ENCODE data around the gene DHX38.

Gene DHX38

GRCh38 chr16:72084445-72084844 is 9.2 kb upstream of the DHX38 start:
- no peak for DNase-seq

GRCh38 chr16:72085002-72085401 is 8.6 kb upstream of the DHX38 start:
- DNase-seq: no peak

- no peak for DNase-seq
Measured at GRCh38 chr16:72091217-72091616, 2.4 kb upstream of the DHX38 start.

- no peak for DNase-seq
Measured at GRCh38 chr16:72092832-72093447, 707 bp upstream of the DHX38 start.

GRCh38 chr16:72094266-72094610 is 591 bp downstream of the DHX38 start:
- no peak for DNase-seq

GRCh38 chr16:72098936-72099335 is 5.3 kb downstream of the DHX38 start:
- DNase-seq: no peak

GRCh38 chr16:72099377-72099818 is 5.8 kb downstream of the DHX38 start:
- DNase-seq: no peak

GRCh38 chr16:72101195-72101594 is 7.5 kb downstream of the DHX38 start:
- DNase-seq: no peak

GRCh38 chr16:72104905-72105304 is 11.3 kb downstream of the DHX38 start:
- no peak for DNase-seq

- DNase-seq: no peak
Measured at GRCh38 chr16:72105978-72106377, 12.3 kb downstream of the DHX38 start.

GRCh38 chr16:72107371-72107770 is 13.7 kb downstream of the DHX38 start:
- no peak for DNase-seq

GRCh38 chr16:72108353-72109102 is 14.9 kb downstream of the DHX38 start:
- DNase-seq: no peak

GRCh38 chr16:72109300-72109699 is 15.7 kb downstream of the DHX38 start:
- DNase-seq: no peak

GRCh38 chr16:72109966-72110530 is 16.4 kb downstream of the DHX38 start:
- DNase-seq: no peak

- no peak for DNase-seq
Measured at GRCh38 chr16:72110662-72111615, 17.3 kb downstream of the DHX38 start.

GRCh38 chr16:72111657-72112451 is 18.2 kb downstream of the DHX38 start:
- DNase-seq: no peak

- DNase-seq: no peak
Measured at GRCh38 chr16:72112452-72112792, 18.8 kb downstream of the DHX38 start.

- DNase-seq: no peak
Measured at GRCh38 chr16:72112906-72113615, 19.4 kb downstream of the DHX38 start.

- DNase-seq: no peak
Measured at GRCh38 chr16:72113616-72113945, 19.9 kb downstream of the DHX38 start.

- no peak for DNase-seq
Measured at GRCh38 chr16:72120026-72120425, 26.4 kb downstream of the DHX38 start.

GRCh38 chr16:72122308-72122707 is 28.7 kb downstream of the DHX38 start:
- no peak for DNase-seq

GRCh38 chr16:72122916-72123315 is 29.3 kb downstream of the DHX38 start:
- no peak for DNase-seq
